ENCODE measurements around the gene PYROXD2.

PYROXD2 gene

DNA sequence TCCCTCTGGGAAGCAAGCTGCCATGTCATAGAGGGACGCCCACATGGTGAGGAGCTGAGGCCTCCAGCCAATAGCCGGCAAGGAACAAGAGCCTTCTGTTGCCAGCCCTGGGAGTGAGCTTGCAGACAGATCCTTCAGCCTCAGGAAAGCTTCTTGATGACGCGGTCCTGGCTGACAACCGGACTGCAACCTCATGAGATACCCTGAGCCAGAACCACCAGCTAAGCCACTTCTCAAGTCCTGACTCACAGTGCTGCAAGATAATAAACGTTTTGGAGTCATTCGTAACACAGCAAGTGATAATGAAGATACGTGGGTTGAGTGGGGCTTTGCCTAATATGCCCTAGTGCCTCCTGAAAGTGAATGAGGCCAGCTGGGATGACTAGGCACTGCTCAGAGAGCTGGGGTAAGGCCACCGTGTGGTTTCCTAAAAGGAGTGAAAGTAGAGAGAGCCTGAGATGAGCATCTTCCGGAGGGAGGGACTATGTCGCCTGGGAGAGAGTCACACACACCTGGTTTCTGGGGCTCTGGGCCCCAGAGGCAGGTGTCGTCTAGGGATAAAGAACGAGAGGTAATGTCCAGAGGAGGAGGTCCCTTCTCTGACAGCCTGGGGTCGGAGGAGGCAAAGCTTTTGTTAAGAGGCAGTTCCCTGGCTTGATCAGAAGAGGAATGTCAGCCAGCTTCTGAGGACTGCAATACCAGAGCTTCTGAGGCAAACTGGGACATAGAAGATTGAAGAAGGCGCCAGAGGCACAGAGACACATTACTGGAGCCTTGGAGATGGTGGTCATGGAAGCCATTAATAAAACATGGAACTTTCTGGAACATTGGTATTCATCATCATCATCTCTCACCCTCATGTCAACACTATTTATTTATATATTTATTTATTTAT lies 53.6 kb downstream of the PYROXD2 start:
- H3K9ac ChIP-seq (ENCODE audit: low read length) = no peak overlapping the region
- H4K20me1 ChIP-seq (ENCODE audit: insufficient read depth, low read length) = no peaks in the 10 kb centered on the region
- peaks cover 11% of the 10 kb centered on the region for H3F3A ChIP-seq (ENCODE audit: insufficient read depth, low read length)
- peaks cover 51% of the 10 kb centered on the region for H3K27me3 ChIP-seq (replicated peaks; ENCODE audit: insufficient read depth, low read length)
- peak overlapping the region; percentile 65 for H3K4me2 ChIP-seq (ENCODE audit: low read depth, low read length)
- H3K4me1 ChIP-seq (ENCODE audit: low read length) = peaks cover 9% of the 10 kb centered on the region
- peak; percentile 91 for DNase-seq
- no peaks in the 10 kb centered on the region for H3K79me2 ChIP-seq (ENCODE audit: low read length)
- no peaks in the 10 kb centered on the region for H3K36me3 ChIP-seq (replicated peaks; ENCODE audit: insufficient read depth, low read length)
- TF ChIP-seq CTCF (IDR thresholded peaks at IDR 0.05; ENCODE audit: low read length) (no peak), EZH2 (optimal IDR thresholded peaks at IDR 0.05; ENCODE audit: low read depth, low read length) (no peak), EZH2phosphoT487 (IDR thresholded peaks at IDR 0.05; ENCODE audit: low read length) (no peak; the same call in 1 of the 2 replicates)
- H3K27ac ChIP-seq (ENCODE audit: low read length) = peak overlapping the region; percentile 1; the same call in 1 of the 2 replicates
- no peak overlapping the region for H2AFZ ChIP-seq (ENCODE audit: low read length)
- H3K9me2 ChIP-seq (replicated peaks; ENCODE audit: insufficient read depth, low read length) = no peaks in the 10 kb centered on the region
- peak overlapping the region; percentile 23 for H3K4me3 ChIP-seq (ENCODE audit: low read length)
- no peaks in the 10 kb centered on the region for H3K9me3 ChIP-seq (replicated peaks; ENCODE audit: insufficient read depth, low read length)

- H4K20me1 ChIP-seq (ENCODE audit: insufficient read depth, low read length) = no peaks in the 10 kb centered on the region
- H3K4me1 ChIP-seq (ENCODE audit: low read length) = peaks cover 9% of the 10 kb centered on the region
- no peak for DNase-seq
- no peaks in the 10 kb centered on the region for H3K36me3 ChIP-seq (replicated peaks; ENCODE audit: insufficient read depth, low read length)
- TF ChIP-seq CTCF (IDR thresholded peaks at IDR 0.05; ENCODE audit: low read length) (no peak), EZH2phosphoT487 (IDR thresholded peaks at IDR 0.05; ENCODE audit: low read length) (no peak), EZH2 (optimal IDR thresholded peaks at IDR 0.05; ENCODE audit: low read depth, low read length) (no peak)
- no peaks in the 10 kb centered on the region for H3K79me2 ChIP-seq (ENCODE audit: low read length)
- peaks cover 48% of the 10 kb centered on the region for H3K27me3 ChIP-seq (replicated peaks; ENCODE audit: insufficient read depth, low read length)
- no peak overlapping the region for H3K27ac ChIP-seq (ENCODE audit: low read length)
- no peak overlapping the region for H3K4me3 ChIP-seq (ENCODE audit: low read length)
- H2AFZ ChIP-seq (ENCODE audit: low read length) = no peak overlapping the region
- H3K9ac ChIP-seq (ENCODE audit: low read length) = no peak overlapping the region
- H3F3A ChIP-seq (ENCODE audit: insufficient read depth, low read length) = peaks cover 11% of the 10 kb centered on the region
- H3K4me2 ChIP-seq (ENCODE audit: low read depth, low read length) = no peak overlapping the region
- H3K9me3 ChIP-seq (replicated peaks; ENCODE audit: insufficient read depth, low read length) = no peaks in the 10 kb centered on the region
- no peaks in the 10 kb centered on the region for H3K9me2 ChIP-seq (replicated peaks; ENCODE audit: insufficient read depth, low read length)
Measured at GRCh38 chr10:98357194-98357822, 57.7 kb downstream of the PYROXD2 start.

GRCh38 chr10:98354491-98354890 lies 60.5 kb downstream of the PYROXD2 start:
- Histone ChIP-seq H3K4me2 (ENCODE audit: low read depth, low read length) (no peak overlapping the region), H3K9me3 (replicated peaks; ENCODE audit: insufficient read depth, low read length) (no peaks in the 10 kb centered on the region), H3K79me2 (ENCODE audit: low read length) (no peaks in the 10 kb centered on the region), H3F3A (ENCODE audit: insufficient read depth, low read length) (no peaks in the 10 kb centered on the region), H3K9me2 (replicated peaks; ENCODE audit: insufficient read depth, low read length) (no peaks in the 10 kb centered on the region), H2AFZ (ENCODE audit: low read length) (no peak overlapping the region), H3K27ac (ENCODE audit: low read length) (no peak overlapping the region), H4K20me1 (ENCODE audit: insufficient read depth, low read length) (no peaks in the 10 kb centered on the region), H3K36me3 (replicated peaks; ENCODE audit: insufficient read depth, low read length) (no peaks in the 10 kb centered on the region), H3K4me3 (ENCODE audit: low read length) (no peak overlapping the region), H3K9ac (ENCODE audit: low read length) (no peak overlapping the region), H3K27me3 (replicated peaks; ENCODE audit: insufficient read depth, low read length) (peaks cover 41% of the 10 kb centered on the region), H3K4me1 (ENCODE audit: low read length) (no peaks in the 10 kb centered on the region)
- TF ChIP-seq CTCF (IDR thresholded peaks at IDR 0.05; ENCODE audit: low read length) (no peak), EZH2 (optimal IDR thresholded peaks at IDR 0.05; ENCODE audit: low read depth, low read length) (no peak), EZH2phosphoT487 (IDR thresholded peaks at IDR 0.05; ENCODE audit: low read length) (no peak)
- DNase-seq = no peak

All from MM.1S (cell line).